ENCODE results near the gene PERM1.
"Not testable (repeated sequence)": the region's sequence is repeated elsewhere in the genome, so short reads cannot be mapped to it uniquely, and the experiment has no call there.

Gene PERM1

DNA sequence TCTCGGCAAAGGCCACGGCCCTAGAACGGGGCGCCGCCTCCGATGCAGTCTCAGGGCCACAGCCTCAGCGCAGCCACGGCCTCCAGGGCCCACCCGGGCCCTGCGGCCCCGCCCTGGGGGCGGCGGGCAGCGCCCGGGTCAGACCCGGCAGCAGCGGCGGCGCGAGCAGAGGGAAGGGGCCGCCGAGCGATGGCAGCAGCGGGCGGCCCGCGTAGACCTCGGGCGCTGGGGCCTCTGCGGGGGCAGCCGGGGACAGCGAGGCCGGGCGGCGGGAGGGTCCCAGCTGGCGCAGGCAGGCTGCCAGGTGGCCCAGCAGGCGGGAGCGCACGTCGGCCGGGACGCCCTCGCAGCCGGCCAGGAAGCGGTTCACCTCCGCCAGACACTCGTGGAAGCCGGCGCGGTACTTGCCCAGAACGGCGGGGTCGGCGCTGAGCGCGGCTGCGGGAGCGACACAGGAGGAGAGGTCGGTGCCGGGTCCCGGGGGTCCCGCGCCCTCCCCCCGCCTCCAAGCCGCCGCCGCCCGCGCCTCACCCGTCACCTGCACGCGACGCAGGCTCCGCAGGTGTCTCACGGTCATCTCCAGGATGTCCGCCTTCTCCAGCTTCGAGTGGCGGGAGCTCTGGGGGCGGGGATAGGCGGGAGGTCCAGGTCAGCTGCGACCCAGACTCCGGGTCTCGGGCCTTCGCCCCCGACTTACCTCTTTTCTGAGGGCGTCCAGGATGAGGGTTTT, 17.3 kb upstream of the PERM1 start:
- DNase-seq (ENCODE audit: low read depth, low spot score) = no peak

DNA sequence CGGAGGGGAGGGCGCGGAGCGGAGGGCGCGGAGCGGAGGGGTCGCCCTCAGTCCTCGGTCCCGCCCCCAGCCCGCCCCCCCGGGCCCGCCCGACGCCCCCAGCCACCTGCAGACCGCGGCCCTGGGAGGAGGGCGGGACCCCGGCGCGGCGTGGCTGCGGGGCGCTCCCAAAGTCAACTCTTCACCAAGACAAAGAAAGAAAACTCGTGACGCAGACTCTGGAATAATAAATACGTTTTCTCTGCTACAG, 16.8 kb upstream of the PERM1 start:
- no peak for DNase-seq (ENCODE audit: low read depth, low spot score)

DNA sequence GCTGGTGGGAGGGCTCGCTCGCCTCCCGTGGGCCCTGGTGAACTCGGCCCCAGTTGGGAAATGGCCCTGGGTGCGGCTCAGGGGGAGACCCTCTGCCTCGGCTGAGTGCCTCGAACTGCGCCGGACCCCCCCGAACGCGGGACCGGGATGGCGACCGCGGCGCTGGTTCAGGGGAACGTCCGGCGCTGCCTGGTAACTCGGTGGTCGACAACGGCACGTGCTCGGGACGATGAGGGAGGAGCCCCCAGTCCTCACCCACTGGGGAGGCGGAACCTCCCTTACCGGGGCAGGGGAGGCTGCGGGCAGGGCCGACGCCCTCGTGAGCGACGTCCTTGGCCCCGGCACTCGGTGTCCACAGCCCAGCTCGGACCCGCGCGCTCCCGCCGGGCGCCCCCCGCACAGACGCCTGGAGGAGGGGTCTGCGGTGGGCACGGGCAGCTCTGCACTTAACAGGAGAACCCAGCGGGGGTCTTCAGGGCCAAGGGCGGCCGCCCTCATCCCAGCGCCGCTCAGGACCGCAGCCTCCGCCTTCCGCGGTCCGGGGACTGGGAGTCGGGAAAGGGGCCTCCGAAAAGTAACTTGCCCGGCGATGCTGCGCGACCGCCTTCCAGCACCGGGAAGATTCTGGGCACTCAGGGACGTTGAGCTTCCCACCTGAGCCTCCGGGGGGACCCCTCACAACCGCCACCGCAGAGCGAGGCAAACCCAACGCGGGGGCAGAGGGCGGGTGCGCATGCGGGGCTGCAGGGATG, 16.3 kb upstream of the PERM1 start:
- DNase-seq (ENCODE audit: low read depth, low spot score) = no peak

DNA sequence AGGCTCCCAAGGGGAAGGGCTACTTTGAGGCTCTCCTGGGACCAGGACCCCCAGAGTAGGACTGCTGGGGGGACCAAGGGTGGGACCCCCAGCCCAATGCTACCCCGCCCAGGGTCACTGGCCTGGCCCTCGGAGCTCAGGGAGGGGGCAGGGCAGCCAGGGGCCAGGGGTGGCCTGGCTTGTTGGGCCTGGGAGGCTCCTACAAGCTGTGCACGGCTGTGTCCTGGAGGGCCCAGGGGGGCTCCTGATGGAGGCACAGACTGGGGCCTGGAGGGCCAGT, 15.8 kb upstream of the PERM1 start:
- no peak for DNase-seq (ENCODE audit: low read depth, low spot score)

DNA sequence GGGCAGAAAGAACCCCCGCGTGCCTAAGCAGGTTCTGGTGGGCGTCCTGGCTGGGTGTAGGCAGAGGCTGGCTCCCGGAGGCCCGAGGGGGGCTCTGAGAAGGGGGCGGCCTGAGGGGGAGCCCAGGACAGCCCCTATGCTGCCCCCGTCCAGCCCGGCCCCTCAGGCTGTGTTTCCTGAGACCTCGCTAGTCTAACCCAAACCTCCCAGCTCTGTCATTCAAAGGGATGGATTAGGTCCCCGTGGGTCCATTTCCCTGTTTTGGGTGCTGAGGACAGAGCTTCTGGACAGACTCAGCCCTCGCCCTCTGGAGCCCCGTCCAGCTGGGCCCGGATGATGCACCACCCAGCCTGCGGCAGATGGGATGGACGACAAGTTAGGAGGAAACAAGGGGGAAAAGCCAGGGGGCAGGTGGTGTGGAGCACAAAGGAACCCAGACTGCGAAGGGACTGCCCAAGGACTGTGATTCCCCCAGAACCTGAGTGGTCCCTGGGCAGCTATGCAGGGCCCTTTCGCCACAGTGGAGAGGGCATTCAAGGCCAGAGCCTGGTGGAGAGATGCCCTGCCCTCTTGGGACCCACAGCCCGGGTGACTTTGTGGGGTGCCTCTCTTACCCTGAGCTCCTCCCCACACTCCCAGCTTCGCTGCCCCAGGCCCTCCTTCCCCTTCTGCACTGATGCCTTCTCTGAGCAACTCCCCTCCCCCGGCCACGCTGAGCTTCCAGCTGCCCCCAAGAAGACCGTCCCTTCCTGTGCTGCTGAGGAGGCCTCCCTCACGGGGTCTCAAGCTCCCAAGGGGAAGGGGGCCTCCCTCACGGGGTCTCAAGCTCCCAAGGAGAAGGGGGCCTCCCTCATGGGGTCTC, 15.2 kb upstream of the PERM1 start:
- no peak for DNase-seq (ENCODE audit: low read depth, low spot score)

DNA sequence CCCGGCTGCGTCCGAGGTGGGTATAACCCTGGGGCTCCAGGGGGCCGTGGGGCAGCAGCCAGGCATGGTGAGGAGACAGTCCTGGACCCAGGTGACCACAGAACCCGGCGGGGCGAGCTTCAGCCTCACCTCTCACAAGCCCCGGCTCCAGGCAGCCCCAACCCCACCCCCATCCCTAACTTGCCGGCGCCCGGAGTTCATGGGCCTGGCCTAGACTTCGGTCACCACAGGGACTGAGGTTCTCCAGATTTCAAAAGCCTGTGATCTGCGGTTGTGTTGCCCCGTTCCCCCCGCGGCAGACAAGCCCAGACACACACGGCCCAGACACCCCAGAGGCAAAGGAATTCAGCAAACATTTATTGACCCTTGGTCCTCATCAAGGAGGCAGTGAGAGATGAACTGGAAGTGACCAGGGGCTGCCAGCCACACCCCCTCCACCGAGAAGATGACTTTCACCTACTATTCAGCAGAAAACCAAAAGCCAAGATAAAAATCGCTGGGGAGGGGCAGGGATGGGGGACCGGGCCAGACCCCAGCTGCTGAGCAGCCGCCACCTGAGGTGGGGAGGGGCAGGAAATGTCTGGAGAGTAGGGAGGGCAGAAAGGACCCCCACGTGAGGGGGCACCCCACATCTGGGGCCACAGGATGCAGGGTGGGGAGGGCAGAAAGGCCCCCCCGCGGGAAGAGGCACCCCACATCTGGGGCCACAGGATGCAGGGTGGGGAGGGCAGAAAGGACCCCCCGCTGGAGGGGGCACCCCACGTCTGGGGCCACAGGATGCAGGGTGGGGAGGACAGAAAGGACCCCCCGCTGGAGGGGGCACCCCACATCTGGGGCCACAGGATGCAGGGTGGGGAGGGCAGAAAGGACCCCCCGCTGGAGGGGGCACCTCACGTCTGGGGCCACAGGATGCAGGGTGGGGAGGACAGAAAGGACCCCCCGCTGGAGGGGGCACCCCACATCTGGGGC, 14.1 kb upstream of the PERM1 start:
- no peak for DNase-seq (ENCODE audit: low read depth, low spot score)

DNA sequence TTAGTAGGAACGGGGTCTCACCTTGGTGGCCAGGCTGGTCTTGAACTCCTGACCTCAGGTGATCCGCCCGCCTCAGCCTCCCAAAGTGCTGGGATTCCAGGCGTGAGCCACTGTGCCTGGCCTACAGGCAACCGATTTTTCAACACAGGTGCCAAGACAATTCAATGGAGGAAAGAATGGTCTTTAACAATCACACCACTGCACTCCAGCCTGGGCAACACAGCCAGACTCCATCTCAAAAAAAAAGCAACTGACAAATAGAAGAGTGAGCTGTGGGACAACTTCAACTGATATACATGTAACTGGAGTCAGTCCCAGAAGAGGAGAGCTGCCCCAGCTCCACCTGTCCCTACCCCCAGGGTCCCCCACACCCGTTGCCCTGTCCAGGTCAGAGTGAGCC, 12.7 kb upstream of the PERM1 start:
- not testable (repeated sequence) for DNase-seq (ENCODE audit: low read depth, low spot score)

DNA sequence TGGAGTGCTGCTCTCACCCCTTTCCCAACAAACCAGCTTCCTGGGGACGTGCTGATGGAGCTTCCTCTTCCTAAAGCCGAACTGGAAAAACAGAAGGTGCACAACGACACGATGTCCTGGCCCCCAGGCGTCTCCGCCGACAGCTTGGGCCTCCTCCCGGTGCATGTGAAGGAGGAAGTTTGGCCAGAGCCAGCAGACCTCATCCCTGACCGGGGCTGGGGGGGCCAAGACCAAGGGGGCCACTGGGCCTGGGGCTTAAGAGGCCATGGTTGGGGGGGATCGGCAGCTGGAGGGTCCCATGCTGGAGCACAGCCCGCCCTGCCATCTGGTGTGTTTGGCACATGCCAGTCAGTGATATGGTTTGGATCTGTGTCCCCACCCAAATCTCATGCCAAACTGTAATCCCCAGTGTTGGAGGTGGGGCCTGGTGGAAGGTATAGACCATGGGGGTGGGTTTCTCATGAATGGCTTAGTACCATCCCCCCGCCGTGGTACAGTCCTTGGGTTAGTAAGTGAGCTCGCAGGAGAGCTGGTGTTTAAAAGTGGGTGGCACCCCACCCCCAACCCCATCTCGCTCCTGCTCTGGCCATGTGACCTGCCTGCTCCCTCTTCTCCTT, 11.6 kb upstream of the PERM1 start:
- no peak for DNase-seq (ENCODE audit: low read depth, low spot score)

DNA sequence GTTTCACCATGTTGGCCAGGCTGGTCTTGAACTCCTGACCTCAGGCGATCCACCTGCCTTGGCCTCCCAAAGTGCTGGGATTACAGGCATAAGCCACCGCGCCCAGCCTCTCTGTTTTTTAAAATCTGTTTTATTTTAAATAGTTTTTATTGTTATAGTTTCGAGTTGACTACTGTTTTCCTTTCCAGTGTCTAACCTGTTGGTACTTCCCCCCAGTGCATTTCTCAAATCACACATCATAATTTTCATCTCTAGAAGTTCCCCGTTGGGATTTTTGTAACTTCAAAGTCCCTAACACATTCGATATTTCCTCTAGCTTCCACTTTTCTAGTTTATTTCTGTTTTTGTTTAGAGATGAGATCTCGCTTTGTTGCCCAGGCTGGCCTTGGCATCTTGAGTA, 10.5 kb upstream of the PERM1 start:
- DNase-seq (ENCODE audit: low read depth, low spot score) = no peak

DNA sequence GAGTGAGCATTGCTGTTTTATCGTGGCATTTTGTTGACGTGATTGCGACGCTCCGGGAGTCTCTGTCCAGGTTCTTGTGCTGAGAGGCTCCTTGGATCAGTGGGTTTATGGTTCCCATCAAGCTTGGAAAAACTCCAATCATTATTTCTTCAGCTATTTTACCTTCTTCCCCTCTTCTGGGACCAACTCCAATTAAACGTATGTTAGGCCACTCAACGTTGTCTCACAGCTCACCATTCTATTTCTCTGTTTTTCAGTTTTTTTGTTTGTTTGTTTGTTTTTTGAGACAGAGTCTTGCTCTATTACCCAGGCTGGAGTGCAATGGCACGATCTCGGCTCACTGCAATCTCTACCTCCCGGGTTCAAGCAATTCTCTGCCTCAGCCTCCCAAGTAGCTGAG, 10.0 kb upstream of the PERM1 start:
- DNase-seq (ENCODE audit: low read depth, low spot score) = no peak

DNA sequence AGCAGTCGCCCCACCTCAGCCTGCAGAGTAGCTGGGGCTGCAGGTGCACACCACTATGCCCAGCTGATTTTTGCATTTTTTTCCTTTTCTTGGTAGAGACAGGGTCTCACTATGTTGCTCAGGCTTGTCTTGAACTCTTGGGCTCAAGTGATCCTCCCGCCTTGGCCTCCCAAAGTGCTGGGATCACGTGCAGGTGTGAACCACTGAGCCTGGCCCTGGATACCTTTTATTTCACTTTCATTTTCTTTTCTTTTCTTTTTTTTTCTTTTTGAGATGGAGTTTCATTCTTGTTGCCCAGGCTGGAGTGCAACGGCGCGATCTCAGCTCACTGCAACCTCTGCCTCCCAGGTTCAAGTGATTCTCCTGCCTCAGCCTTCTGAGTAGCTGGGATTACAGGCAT, 9.4 kb upstream of the PERM1 start:
- DNase-seq (ENCODE audit: low read depth, low spot score) = not testable (repeated sequence)

DNA sequence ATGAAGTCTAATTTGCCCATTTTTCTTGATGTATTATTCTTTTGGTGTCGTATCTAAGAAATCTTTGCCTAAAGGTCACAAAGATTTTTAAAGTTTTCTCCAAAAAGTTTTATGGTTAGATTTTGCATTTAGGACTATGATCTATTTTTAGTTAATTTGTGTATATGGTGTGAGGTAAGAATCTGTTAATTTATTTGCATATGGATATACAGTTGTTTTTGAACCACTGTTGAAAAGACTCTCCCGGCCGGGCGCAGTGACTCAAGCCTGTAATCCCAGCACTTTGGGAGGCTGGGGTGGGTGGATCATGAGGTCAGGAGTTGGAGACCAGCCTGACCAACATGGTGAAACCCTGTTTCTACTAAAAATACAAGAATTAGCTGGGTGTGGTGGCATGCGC, 6.2 kb upstream of the PERM1 start:
- not testable (repeated sequence) for DNase-seq (ENCODE audit: low read depth, low spot score)

DNA sequence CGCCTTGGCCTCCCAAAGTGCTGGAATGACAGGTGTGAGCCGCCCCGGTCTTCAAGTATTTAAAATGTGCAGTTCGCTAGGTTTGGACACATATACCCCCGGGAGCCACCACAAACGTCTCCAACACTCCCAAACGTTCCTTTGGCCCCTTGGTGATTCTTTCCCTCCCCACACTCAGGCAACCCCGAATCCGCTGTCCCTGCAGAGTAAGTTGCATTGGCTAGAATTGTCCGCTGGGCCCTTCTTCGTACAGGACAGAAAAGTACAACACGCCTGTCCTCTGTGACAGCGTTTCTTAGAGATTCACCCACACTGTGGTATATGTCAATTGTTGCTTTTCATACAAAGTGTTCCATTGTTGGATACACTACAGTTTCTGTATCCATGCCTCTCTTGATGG, 3.2 kb upstream of the PERM1 start:
- DNase-seq (ENCODE audit: low read depth, low spot score) = no peak

DNA sequence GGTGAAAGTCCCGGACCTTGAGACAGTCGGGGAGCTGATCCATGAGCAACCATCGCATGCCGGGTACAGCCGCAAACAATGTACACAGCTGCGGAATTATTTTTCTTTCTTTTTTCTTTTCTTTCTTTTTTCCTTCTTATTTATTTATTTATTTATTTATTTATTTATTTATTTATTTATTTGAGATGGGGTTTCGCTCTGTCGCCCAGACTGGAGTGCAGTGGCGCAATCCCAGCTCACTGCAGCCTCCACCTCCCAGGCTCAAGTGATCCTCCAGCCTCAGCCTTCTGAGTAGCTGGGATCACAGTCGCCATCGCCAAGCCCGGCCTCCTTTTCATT, 2.6 kb upstream of the PERM1 start:
- no peak for DNase-seq (ENCODE audit: low read depth, low spot score)

DNA sequence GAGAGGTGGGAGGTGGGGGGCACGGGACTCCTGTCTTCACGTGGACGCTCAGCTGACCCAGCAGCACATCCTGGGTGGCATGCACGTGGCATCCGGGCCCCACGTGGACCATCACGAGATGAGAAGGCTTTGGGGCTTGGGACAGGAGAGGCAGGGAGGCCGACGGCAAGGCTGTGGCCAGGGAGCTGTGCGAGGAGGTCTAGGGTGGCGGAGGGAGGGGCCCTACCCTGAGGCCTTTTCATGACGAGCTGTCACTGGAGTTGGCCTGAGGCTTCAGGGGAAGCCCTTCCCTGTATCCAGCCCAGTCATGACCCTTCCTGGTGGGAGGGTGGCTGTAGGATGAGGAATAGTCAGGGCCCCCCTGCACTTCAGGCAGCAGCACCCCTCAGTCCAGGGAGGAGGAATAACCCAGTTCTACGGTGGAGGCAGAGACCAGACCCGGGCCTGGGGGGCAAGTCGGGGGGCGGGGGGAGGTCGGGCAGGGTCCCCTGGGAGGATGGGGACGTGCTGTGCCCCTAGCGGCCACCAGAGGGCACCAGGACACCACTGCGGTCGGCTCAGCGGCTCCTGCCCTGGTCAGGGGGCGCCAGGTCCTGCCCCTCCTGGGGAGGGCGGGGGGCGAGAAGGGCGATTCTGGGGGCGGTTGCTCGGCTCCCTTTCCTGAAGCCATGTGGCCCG, 2.0 kb upstream of the PERM1 start:
- DNase-seq (ENCODE audit: low read depth, low spot score) = no peak

DNA sequence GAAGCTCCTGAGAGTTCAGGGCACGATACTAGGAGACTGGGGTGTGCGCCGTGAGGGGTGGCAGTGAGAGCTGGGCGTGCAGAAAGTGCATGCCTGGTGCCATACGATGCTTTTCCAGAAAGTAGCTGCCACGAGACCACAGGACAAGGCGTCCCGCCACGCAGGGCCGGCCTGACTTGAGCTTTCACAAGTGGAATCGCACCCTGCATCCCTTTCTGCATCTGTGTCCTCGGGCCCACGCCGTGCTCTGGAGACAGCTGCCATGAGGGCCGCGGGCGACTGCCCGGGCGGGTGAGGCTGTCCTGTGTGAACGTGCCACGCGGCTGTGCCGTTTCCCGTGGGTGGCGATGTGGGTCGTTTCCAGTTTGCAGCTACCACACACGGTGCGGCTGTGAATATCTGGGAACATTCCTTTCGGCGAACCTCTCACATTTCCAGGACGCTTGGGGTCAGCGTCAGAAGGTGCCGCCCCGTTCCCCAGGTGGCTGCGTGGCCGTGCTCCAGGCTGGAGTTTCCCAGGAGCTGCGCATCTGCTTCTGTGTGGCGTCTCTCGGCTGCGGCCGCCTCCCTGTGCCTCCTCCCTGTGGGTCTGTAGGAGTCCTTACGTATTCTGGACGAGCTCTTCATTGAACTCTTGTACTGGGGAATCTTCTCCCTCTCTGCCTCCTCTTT, 1.0 kb upstream of the PERM1 start:
- DNase-seq (ENCODE audit: low read depth, low spot score) = no peak

DNA sequence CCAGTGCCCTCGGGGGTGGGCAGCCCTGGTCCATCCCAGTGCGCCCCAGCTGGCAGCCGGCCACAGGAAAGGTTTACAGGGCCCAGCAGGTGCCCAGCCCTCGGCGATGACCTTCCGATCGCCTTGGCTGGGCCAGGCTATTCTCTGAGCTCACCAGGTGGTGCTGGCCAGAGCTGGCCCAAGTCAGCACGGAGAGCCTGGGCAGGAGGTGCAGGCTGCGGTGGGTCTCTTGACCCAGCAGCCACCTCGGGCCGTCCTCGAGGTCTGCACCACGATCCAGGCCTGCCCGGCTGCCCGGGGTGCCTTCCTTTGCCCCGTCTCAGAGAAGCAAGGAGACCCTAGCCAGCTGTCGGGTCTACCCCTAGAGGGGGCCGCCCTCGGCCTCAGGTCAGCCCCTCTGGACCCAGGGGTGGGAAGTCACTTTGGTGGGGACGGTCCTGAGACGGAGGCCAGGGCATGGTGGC, 370 bp downstream of the PERM1 start:
- no peak for DNase-seq (ENCODE audit: low read depth, low spot score)

DNA sequence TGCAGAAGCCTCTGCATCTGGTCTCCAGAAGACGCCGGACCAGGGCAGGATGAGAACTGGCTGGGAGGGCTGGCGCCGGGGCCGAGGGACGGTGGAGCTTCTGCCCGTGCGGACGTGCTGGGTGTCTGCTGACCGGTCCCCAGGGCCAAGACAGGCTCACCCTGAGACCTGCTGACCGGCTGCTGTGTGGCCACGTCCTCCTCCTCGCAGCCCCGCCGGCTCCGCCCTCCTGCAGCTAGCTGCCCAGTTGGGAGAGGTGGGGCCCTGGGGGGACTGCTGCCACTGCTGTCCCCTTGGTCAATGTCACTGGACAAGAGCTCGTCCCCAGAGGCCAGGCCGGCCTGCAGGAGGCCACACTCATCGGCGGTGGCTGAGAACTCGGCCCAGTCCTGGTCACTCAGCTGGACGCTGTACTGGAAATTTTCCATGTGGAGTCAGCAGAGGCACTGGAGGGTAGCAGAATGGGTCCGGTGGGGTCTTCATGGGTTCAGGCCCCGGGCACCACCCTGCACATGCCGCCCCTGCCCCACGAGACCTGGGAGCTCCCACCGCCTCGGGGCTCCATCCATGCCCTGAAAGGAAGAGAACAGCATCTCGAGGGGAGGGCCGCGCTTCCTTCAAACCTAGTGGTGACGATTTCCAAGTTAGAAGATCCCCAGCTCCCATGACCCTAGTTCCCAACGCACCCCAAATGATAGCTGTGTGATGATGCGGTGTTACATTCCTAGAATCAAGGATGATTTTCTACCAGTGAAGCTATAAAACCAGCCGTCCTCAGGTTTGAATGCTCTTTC, 1.1 kb downstream of the PERM1 start:
- DNase-seq (ENCODE audit: low read depth, low spot score) = no peak

DNA sequence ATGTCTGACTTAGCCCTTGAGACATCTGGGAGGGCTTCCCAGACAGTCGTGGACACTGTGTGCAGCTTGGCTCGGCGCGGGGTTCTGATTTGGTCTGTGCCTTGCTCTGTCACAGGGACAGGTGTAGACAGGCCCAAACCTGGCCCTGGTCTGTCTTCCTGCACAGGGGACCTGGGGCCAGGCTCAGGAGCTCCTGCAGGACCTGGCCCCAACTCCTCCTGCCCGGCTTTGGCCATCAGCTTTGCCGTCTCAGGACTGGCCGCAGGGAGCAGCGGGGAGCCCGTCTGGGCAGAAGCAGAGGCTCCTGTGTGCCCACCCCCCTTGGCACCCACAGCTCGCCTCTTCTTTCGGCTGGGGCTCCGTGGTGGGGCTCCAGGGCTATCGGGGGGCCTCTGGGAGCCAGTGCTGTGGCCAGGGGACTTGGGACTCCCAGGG, 1.7 kb downstream of the PERM1 start:
- no peak for DNase-seq (ENCODE audit: low read depth, low spot score)

DNA sequence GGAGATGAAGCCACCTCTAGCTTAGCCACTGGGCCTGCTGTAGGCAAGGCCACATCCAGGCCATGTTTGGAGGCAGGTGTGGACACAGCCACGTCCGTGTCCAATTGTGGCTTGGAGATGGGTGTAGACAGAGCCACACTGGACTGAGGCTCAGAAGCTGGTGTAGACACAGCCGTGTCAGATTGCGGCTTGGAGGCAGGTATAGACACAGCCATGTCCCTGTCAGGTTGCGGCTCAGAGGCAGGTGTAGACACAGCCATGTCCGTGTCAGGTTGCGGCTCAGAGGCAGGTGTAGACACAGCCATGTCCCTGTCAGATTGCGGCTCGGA, 2.2 kb downstream of the PERM1 start:
- DNase-seq (ENCODE audit: low read depth, low spot score) = no peak
